GM18909 (cell line): ENCODE results near the gene TMEM215.

Experiments
- ATAC-seq: cut with Tn5 transposase; IDR thresholded peaks from one replicate; pipeline ENCODE4 v1.9.1; 2021; ENCODE audit warnings: mild to moderate bottlenecking; ENCODE audit not compliant: unreplicated experiment, poor library complexity

Gene TMEM215

DNA sequence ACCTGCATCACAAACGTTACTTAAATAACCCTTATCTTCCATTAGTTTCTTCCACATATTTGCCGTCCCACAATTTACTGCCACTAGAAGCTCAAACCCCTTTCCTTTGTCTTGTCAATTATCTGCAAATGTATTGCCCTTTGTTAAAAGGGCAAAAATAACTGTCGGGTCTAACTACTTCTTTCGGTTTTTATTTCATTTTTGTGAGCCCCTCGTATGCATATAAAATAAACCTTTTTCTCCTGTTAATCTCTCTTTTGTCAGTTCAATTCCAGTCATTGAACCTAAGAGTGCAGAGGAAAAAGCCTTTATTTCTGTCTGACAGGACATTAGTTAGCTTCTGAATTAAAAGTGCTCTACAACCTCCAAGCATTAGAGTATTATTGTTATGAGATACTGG is 45.5 kb downstream of the TMEM215 start:
- ATAC-seq, result no peak

DNA sequence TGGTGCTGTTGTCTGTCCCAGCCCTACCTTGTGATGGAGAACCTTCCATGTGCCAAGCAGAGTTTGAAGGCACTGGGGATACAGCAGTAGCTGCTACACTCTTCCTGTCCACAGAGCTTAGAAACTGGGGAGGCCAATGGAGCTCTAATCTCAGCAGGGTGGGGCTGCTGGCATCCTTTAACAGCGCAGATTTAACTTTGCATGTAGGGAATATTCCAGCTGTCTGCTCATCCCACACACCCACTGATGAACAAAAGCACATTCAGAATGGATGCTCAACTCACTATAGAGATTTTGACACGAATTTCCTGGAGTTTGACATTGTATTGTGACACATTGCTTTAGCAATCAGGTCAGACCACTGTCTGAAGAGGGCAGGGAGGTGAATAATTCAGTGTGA is 49.0 kb downstream of the TMEM215 start:
- no peak for ATAC-seq
